ENCODE measurements around the gene DCST1. TPM values are rescaled to one million over a fixed set of nuclear protein-coding genes. Genes with fewer than 3 reads are reported as not detected.

The DCST1 gene
- total RNA-seq, 1 experiment from 2014 or later: not detected

DNA sequence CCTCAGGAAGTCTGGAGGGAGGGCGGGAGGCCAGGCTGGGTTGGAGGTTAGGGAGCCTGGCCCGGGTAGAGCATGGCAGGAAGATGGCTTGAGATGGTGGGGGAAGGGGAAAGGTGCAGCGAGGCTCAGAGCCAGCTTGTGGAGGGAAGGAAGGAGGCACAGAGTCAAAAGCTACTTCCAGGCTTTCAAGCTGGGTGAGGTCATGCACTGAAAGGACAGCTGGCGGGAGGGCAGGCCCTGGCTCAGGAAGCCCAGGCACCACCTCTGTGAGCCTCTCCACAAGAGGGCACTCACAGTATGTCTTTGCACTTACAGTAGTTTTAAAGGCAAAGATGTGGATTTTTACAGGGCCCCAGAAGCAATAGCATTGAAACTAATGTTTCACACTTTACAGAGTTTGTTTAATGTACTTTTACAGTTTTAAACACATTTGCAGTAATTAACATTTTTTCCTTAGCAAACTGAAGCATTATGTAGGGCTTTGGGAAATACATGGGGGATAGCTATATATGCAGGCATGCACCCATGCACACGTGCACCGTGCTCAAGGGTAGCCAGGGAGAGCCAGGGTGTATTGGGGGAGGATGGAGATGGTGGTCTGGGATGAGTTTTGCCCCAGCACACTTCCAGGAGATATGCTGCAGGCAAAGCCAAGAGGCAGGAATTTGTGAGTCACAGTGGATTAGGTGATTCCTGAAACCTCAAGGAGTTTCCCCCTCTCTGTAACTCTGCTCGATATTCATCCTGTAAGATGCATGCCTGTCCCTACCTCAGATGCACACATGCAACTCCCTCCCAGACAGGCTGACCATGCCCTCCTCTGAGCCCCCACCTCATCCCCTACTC is 11.4 kb downstream of the DCST1 start:
- peak overlapping the region; percentile 37; the same call in 1 of the 2 replicates for H3K4me2 ChIP-seq (ENCODE audit: low read length)
- no peaks in the 10 kb centered on the region for H3K27me3 ChIP-seq (ENCODE audit: low read length)
- POLR2A ChIA-PET (ENCODE audit: unreplicated experiment): no interaction called here
- no TSS peak for BruUV-seq (replicated peaks)
- no peaks in the 10 kb centered on the region for H3K79me2 ChIP-seq (ENCODE audit: low read length)
- CTCF ChIA-PET: interaction anchor here (0.7 to 2.3 kb wide), 4 partner anchors 16 to 40 kb away, joined by 3 to 27 read pairs (median 11); partner anchors contain the start of gene EFNA3
- no peak overlapping the region for H3K9ac ChIP-seq (ENCODE audit: low read length)
- peaks cover 24% of the 10 kb centered on the region for H3K4me1 ChIP-seq (ENCODE audit: insufficient read depth, low read length)
- H3K9me2 ChIP-seq (replicated peaks; ENCODE audit: low read length): no peaks in the 10 kb centered on the region
- no peak overlapping the region; the same call in 1 of the 2 replicates for H2AFZ ChIP-seq (ENCODE audit: low read length)
- ATAC-seq (peak; percentile 98), DNase-seq (peak; percentile 87)
- no peak overlapping the region for H3K4me3 ChIP-seq (ENCODE audit: low read length)
- no peaks in the 10 kb centered on the region for H4K20me1 ChIP-seq (ENCODE audit: low read length)
- no peaks in the 10 kb centered on the region for H3K9me3 ChIP-seq (ENCODE audit: low read length)
- no peaks in the 10 kb centered on the region for H3K36me3 ChIP-seq (ENCODE audit: low read depth, low read length)
- H3K27ac ChIP-seq (ENCODE audit: low read length): no peak overlapping the region
- TF ChIP-seq, protein P1, sequence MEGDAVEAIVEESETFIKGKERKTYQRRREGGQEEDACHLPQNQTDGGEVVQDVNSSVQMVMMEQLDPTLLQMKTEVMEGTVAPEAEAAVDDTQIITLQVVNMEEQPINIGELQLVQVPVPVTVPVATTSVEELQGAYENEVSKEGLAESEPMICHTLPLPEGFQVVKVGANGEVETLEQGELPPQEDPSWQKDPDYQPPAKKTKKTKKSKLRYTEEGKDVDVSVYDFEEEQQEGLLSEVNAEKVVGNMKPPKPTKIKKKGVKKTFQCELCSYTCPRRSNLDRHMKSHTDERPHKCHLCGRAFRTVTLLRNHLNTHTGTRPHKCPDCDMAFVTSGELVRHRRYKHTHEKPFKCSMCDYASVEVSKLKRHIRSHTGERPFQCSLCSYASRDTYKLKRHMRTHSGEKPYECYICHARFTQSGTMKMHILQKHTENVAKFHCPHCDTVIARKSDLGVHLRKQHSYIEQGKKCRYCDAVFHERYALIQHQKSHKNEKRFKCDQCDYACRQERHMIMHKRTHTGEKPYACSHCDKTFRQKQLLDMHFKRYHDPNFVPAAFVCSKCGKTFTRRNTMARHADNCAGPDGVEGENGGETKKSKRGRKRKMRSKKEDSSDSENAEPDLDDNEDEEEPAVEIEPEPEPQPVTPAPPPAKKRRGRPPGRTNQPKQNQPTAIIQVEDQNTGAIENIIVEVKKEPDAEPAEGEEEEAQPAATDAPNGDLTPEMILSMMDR (conservative IDR thresholded peaks at IDR 0.05; ENCODE audit: low read depth, low read length): peak; percentile 94
- TF ChIP-seq EZH2phosphoT487 (IDR thresholded peaks at IDR 0.05; ENCODE audit: borderline replicate concordance, low read length): no peak
- peaks cover 6% of the 10 kb centered on the region for H3F3A ChIP-seq (ENCODE audit: low read length, unreplicated experiment)
- intact Hi-C loops (cut with micrococcal nuclease): loop anchor here (1.0 to 2.0 kb wide), 2 partner anchors 16 to 39 kb away; no protein-coding TSS in a partner anchor

DNA sequence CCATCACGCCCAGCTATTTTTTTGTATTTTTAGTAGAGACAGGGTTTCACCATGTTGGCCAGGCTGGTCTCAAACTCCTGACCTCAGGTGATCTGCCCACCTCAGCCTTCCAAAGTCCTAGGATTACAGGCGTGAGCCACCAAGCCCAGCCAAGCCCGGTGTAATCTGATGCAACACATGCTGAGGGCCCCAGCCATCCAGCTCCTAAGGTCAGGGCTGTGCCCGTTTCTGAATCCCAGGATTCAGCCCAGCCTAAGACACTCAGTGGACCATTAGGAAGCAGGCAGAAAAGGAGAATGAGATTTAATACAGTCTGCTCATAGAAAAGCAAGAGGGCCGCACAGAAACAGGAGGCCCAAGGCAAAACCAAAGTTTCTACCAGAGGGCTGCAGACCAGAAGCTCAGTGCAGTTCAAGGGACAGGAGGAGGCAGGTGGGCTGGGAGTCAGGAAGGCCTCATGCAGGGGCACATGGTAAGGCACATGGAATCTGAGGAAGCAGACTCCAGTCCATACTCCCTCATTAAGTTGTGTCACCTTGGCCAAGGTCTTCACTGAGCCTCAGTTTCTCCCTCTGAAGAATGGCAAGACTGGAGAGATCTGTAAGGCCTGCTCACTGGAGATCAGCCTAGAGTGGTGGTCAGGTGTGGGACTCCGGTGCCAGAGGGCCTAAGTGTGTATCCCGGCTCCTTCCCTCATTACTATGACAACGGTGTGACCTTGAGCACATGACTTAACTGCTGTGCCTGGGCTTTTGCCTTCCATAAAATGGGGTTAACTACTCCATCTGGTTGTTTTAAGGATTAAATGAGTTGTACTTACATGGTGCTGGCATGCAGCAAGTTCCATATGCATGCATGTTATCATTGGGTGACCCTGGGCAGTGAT is 15.1 kb downstream of the DCST1 start:
- peaks cover 26% of the 10 kb centered on the region for H3K79me2 ChIP-seq (ENCODE audit: low read length)
- no peak overlapping the region for H3K4me3 ChIP-seq (ENCODE audit: low read length)
- peaks cover 3% of the 10 kb centered on the region; the same call in 1 of the 2 replicates for H4K20me1 ChIP-seq (ENCODE audit: low read length)
- H3K4me1 ChIP-seq (ENCODE audit: insufficient read depth, low read length): peaks cover 45% of the 10 kb centered on the region
- no peaks in the 10 kb centered on the region for H3K9me2 ChIP-seq (replicated peaks; ENCODE audit: low read length)
- DNase-seq: no peak
- ChIA-PET CTCF (no interaction called here), POLR2A (ENCODE audit: unreplicated experiment) (interaction anchor here (0.7 kb wide), 1 partner anchor 27 kb away, joined by 4 read pairs; no protein-coding TSS in a partner anchor)
- no peak for TF ChIP-seq EZH2 (IDR thresholded peaks at IDR 0.05; ENCODE audit: low read length, unreplicated experiment)
- TF ChIP-seq, protein P1 (conservative IDR thresholded peaks at IDR 0.05; ENCODE audit: low read depth, low read length): no peak
- no peak for ATAC-seq
- H3K9ac ChIP-seq (ENCODE audit: low read length): no peak overlapping the region
- BruUV-seq (replicated peaks): no TSS peak
- no peaks in the 10 kb centered on the region for H3K9me3 ChIP-seq (ENCODE audit: low read length)
- peaks cover 8% of the 10 kb centered on the region for H3F3A ChIP-seq (ENCODE audit: low read length, unreplicated experiment)
- peaks cover 6% of the 10 kb centered on the region; the same call in 1 of the 2 replicates for H3K36me3 ChIP-seq (ENCODE audit: low read depth, low read length)
- H3K4me2 ChIP-seq (ENCODE audit: low read length): no peak overlapping the region
- no peak overlapping the region for H3K27ac ChIP-seq (ENCODE audit: low read length)
- H3K27me3 ChIP-seq (ENCODE audit: low read length): no peaks in the 10 kb centered on the region
- intact Hi-C loops (cut with micrococcal nuclease): no loop called here
- H2AFZ ChIP-seq (ENCODE audit: low read length): no peak overlapping the region
